Spleen (tissue), 11 donors: ENCODE measurements around the gene RTKN. TPM values are rescaled to one million over a fixed set of nuclear protein-coding genes. Genes with fewer than 3 reads are reported as not detected.
"Not testable (repeated sequence)": the region's sequence is repeated elsewhere in the genome, so short reads cannot be mapped to it uniquely, and the experiment has no call there.

Source experiments
- DNase-seq: peaks from one replicate; pipeline ENCODE4 v3.0.0-alpha.2; 2020
- H3K27ac ChIP-seq, 8 donors: fragments of 200-600 bp; sonication (generic) in 7 of 8; 1 replicate in 4 of 8; 2 replicates in 4 of 8; pipeline versions ENCODE4 v1.5.0 to v1.8.0; 2016 to 2021; ENCODE audit warnings: inconsistent platforms in 4 of 8, mild to moderate bottlenecking in 4 of 8, moderate library complexity in 1 of 8
- H3K27me3 ChIP-seq, 7 donors: fragments of 200-600 bp; sonication (generic) in 6 of 7; replicated peaks in 1 of 7; 1 replicate in 4 of 7; 2 replicates in 3 of 7; pipeline versions ENCODE4 v1.5.0 to v1.8.0; 2016 to 2021; ENCODE audit warnings: inconsistent platforms in 3 of 7, mild to moderate bottlenecking in 1 of 7
- H3K36me3 ChIP-seq, 6 donors: fragments of 200-600 bp; sonication (generic) in 5 of 6; 1 replicate in 4 of 6; 2 replicates in 2 of 6; pipeline versions ENCODE4 v1.5.0 to v1.8.0; 2016 to 2021; ENCODE audit warnings: inconsistent platforms in 2 of 6
- H3K4me1 ChIP-seq, 6 donors: fragments of 200-600 bp; sonication (generic) in 5 of 6; 1 replicate in 3 of 6; 2 replicates in 3 of 6; pipeline versions ENCODE4 v1.5.0 to v1.8.0; 2016 to 2021; ENCODE audit warnings: inconsistent platforms in 3 of 6
- H3K4me3 ChIP-seq, 8 donors: fragments of 200-600 bp; sonication (generic) in 7 of 8; 1 replicate in 4 of 8; 2 replicates in 4 of 8; pipeline versions ENCODE4 v1.5.0 to v1.8.0; 2016 to 2021; ENCODE audit warnings: inconsistent platforms in 4 of 8, mild to moderate bottlenecking in 4 of 8, moderate library complexity in 2 of 8
- H3K9me3 ChIP-seq, 8 donors: fragments of 200-600 bp; sonication (generic) in 7 of 8; 1 replicate in 4 of 8; 2 replicates in 4 of 8; pipeline versions ENCODE4 v1.5.0 to v1.8.0; 2016 to 2021; ENCODE audit warnings: inconsistent platforms in 4 of 8
- POLR2A ChIP-seq, 3 donors: fragments of 450-650 bp; IDR thresholded peaks; one replicate each; pipeline ENCODE4 v1.5.1; 2017; ENCODE audit warnings: antibody characterized with exemption in 3 of 3, mild to moderate bottlenecking in 1 of 3
- POLR2AphosphoS5 ChIP-seq, 3 donors: sonication (generic); formaldehyde crosslinking; IDR thresholded peaks; one replicate each; pipeline ENCODE4 v1.5.1; 2017; ENCODE audit warnings: antibody characterized with exemption in 3 of 3
- WGBS, 5 donors: extraction: QIAGEN DNeasy Blood & Tissue Kit in 3 of 5; methylation state at CpG; one replicate each; pipeline versions ENCODE4 v1.1.5 to v1.1.7; 2013 to 2018; 5-methylcytosine and 5-hydroxymethylcytosine counted together
- intact Hi-C: fragments of 100-400 bp; cut with DNase I; formaldehyde crosslinking; loops from one replicate; pipeline ENCODE4 v1.15.0; 2023; ENCODE audit warnings: low total_unique reads
- polyA plus RNA-seq, 3 donors: library from polyadenylated mRNA; stranded (reverse); fragments of 200-250 nt; gene quantifications; one replicate each; pipeline ENCODE4 v1.2.1, GENCODE V29; 2013
- total RNA-seq, 7 donors: library from RNA; depleted of rRNA in 3 of 7; stranded (reverse); fragments of >200 nt in 3 of 7; fragmentation: NEBNext Ultra II Directional in 4 of 7; extraction: Animal tissue kit (Norgen Biotek cat#: 25700) in 4 of 7; gene quantifications; one replicate each; pipeline versions ENCODE4 v1.1.0 to v1.2.1, GENCODE V29; 2016 to 2021
- TF ChIP-seq, protein P1 (sequence below), 11 experiments: fragments of 200-600 bp in 7 of 11; fragments of 450-650 bp in 4 of 11; sonication (generic) in 4 of 11; IDR thresholded peaks in 8 of 11; conservative IDR thresholded peaks in 3 of 11; 1 replicate in 7 of 11; 2 replicates in 4 of 11; pipeline versions ENCODE4 v1.4.0 to v1.8.0; 2016 to 2021; ENCODE audit warnings: antibody characterized with exemption in 11 of 11, inconsistent platforms in 4 of 11, mild to moderate bottlenecking in 1 of 11
- donor health status: healthy with polysubstance abuse.
- donor health status: DM: no; HTN: no; CAD: no; lungs with moderate emphysema.
- donor health status: DM: no; HTN: no; CAD: no.
- donor health status: Bipolar disorder and iron deficiency.
- donor health status: healthy.
- donor health status: DM: no; HTN: no; CAD: no.
- donor health status: DM: yes; HTN: yes; CAD: no.

RTKN gene
- total and polyA plus RNA-seq, 10 donors = 3.2 to 11.1 (median 7.1) TPM

- 91 to 100% (median 92%) methylated on average over 2 of the region's 2 CpGs for WGBS, 5 donors
- no peaks in the 10 kb centered on the region for H3K27me3 ChIP-seq
- peaks cover 22 to 41% (median 26%) of the 10 kb centered on the region in 6 donors for H3K4me1 ChIP-seq
- H3K4me3 ChIP-seq = no peak overlapping the region
- no peak for DNase-seq
- no peak for TF ChIP-seq POLR2A (IDR thresholded peaks at IDR 0.05)
- H3K36me3 ChIP-seq = peaks cover 0 to 72% (median 33%) of the 10 kb centered on the region in 6 donors
- intact Hi-C loops = no loop called here
- no peak overlapping the region for H3K27ac ChIP-seq
- no peaks in the 10 kb centered on the region for H3K9me3 ChIP-seq
Measured at GRCh38 chr2:74486141-74486540, 44.4 kb upstream of the RTKN start.

- Histone ChIP-seq H3K27ac (peak overlapping the region in 7 of 8 donors; percentile 85 to 97 (median 93)), H3K4me3 (peak overlapping the region; percentile 72 to 96 (median 88)), H3K4me1 (peaks cover 33 to 64% (median 40%) of the 10 kb centered on the region in 6 donors), H3K36me3 (peaks cover 0 to 71% (median 30%) of the 10 kb centered on the region in 6 donors)
- not testable (repeated sequence) for H3K9me3 ChIP-seq, H3K27me3 ChIP-seq
- WGBS, 5 donors = 73 to 90% (median 84%) methylated on average over 19 of the region's 19 CpGs
- intact Hi-C loops = loop anchor here (5.0 kb wide), 1 partner anchor 104 kb away; no protein-coding TSS in a partner anchor
- peak; percentile 75 for DNase-seq
Measured at GRCh38 chr2:74483675-74484164, 42.0 kb upstream of the RTKN start.

DNA sequence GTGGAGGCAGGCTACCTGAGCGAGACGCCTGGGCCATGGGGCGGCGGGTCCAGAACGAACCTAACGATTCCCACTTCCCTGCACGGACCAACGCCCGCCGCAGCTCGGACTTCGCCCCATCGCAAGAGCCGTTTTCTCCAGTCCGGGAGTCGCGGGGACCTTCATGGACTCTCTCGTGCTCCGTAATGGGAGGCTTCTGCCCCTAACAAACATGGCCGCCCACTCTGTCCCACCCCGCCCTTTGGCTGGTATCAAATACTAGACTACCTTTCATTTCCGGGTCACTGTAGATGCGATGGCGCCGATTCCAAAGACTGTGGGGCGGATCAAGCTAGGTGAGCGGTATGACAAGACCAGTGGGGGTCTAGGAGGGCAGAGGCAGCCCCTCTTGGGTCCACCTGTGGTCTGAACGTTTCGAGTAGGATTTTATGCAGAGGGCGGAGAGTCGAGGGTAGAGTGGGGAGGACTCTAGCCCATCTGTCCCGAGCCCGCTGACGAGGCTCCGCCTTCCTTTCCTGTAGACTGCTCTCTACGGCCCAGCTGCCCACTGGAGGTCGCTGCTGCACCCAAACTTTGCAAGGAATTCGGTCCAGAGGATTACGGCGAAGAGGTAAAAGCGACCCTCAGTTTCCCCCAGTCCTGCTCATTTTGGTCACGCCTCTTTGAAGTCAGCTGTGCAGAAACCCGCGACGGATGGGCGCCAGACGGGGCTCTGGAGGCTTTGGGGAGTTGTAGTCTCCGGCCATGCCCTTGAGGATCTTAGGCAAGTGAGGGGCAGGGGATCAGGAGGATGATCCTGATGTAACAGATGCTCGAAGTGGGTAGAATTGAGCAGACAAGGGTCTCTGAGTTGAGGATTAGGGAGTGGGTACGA, 41.3 kb upstream of the RTKN start, which contains the start of the genes CCDC142 and TTC31:
CCDC142 (minus strand) TSS at position 198 of the 874 bp plus-strand sequence; CDS start at position 37, 161 bp downstream.
TTC31 (plus strand) TSS at position 281 of the 874 bp plus-strand sequence; CDS start at position 296, 15 bp downstream.
- peak within 1 kb of the TSS; percentile 85 to 97 (median 94) for H3K27ac ChIP-seq
- peaks cover 33 to 64% (median 40%) of the 10 kb centered on the region in 6 donors for H3K4me1 ChIP-seq
- peaks cover 0 to 69% (median 27%) of the 10 kb centered on the region in 6 donors for H3K36me3 ChIP-seq
- TF ChIP-seq POLR2A (IDR thresholded peaks at IDR 0.05) (peak in 1 of 3 donors; percentile 55), POLR2AphosphoS5 (IDR thresholded peaks at IDR 0.05) (peak; percentile 82 to 93 (median 85))
- TF ChIP-seq, protein P1, sequence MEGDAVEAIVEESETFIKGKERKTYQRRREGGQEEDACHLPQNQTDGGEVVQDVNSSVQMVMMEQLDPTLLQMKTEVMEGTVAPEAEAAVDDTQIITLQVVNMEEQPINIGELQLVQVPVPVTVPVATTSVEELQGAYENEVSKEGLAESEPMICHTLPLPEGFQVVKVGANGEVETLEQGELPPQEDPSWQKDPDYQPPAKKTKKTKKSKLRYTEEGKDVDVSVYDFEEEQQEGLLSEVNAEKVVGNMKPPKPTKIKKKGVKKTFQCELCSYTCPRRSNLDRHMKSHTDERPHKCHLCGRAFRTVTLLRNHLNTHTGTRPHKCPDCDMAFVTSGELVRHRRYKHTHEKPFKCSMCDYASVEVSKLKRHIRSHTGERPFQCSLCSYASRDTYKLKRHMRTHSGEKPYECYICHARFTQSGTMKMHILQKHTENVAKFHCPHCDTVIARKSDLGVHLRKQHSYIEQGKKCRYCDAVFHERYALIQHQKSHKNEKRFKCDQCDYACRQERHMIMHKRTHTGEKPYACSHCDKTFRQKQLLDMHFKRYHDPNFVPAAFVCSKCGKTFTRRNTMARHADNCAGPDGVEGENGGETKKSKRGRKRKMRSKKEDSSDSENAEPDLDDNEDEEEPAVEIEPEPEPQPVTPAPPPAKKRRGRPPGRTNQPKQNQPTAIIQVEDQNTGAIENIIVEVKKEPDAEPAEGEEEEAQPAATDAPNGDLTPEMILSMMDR (IDR thresholded peaks at IDR 0.05 in 8 of 11, conservative IDR thresholded peaks at IDR 0.05 in 3 of 11) = peak; percentile 83 to 98 (median 94)
- DNase-seq = peak; percentile 98
- 1 to 3% (median 1%) methylated on average over 23 to 50 of the region's 50 CpGs for WGBS, 5 donors
- no peaks in the 10 kb centered on the region for H3K27me3 ChIP-seq
- H3K4me3 ChIP-seq = peak within 1 kb of the TSS; percentile 72 to 96 (median 88)
- intact Hi-C loops = loop anchor here (5.0 kb wide), 1 partner anchor 104 kb away; no protein-coding TSS in a partner anchor
- no peaks in the 10 kb centered on the region for H3K9me3 ChIP-seq

GRCh38 chr2:74481961-74482800, 40.4 kb upstream of the RTKN start:
- intact Hi-C loops = loop anchor here (5.0 kb wide), 1 partner anchor 105 kb away; no protein-coding TSS in a partner anchor
- H3K27ac ChIP-seq = peak overlapping the region; percentile 85 to 97 (median 94)
- 0 to 7% (median 2%) methylated on average over 31 to 80 of the region's 80 CpGs for WGBS, 5 donors

More at GRCh38 chr2:74481961-74482800, 40.4 kb upstream of the RTKN start:
- TF ChIP-seq, protein P1 (IDR thresholded peaks at IDR 0.05 in 8 of 11, conservative IDR thresholded peaks at IDR 0.05 in 3 of 11) = no peak
- TF ChIP-seq POLR2A (IDR thresholded peaks at IDR 0.05) = no peak
- no peak for TF ChIP-seq POLR2AphosphoS5 (IDR thresholded peaks at IDR 0.05)
- Histone ChIP-seq H3K9me3 (no peaks in the 10 kb centered on the region), H3K4me3 (peak overlapping the region; percentile 72 to 96 (median 88)), H3K36me3 (peaks cover 0 to 69% (median 27%) of the 10 kb centered on the region in 6 donors), H3K4me1 (peaks cover 33 to 68% (median 40%) of the 10 kb centered on the region in 6 donors), H3K27me3 (no peaks in the 10 kb centered on the region)
- peak; percentile 92 for DNase-seq
